Kidney (tissue), 14 donors: ENCODE results near the gene FXYD3. TPM values are rescaled to one million over a fixed set of nuclear protein-coding genes. Genes with fewer than 3 reads are reported as not detected.

Source experiments
- DNase-seq, 5 donors: peaks; one replicate each; pipeline ENCODE4 v3.0.0-alpha.2; 2013 to 2020
- FAIRE-seq: peaks from 2 replicates; lab custom pipeline; 2012; peaks lifted over from hg19 to GRCh38; lab: Jason Lieb, UNC
- H3K27ac ChIP-seq, 2 donors: one replicate each; pipeline ENCODE4 v1.7.0; 2013; ENCODE audit warnings: low read depth in 2 of 2, low read length in 2 of 2, inconsistent platforms in 1 of 2
- H3K27me3 ChIP-seq: one replicate; pipeline ENCODE4 v1.7.1; 2013; ENCODE audit warnings: low read length, inconsistent platforms; ENCODE audit not compliant: control insufficient read depth, insufficient read depth
- H3K36me3 ChIP-seq, 3 donors: one replicate each; pipeline versions ENCODE4 v1.7.0 to v1.7.1; 2013; ENCODE audit warnings: low read length in 3 of 3, control low read depth in 1 of 3, inconsistent platforms in 1 of 3; ENCODE audit not compliant: insufficient read depth in 3 of 3, control insufficient read depth in 2 of 3
- H3K4me1 ChIP-seq, 3 donors: one replicate each; pipeline versions ENCODE4 v1.7.0 to v1.7.1; 2013; ENCODE audit warnings: low read length in 3 of 3, inconsistent platforms in 1 of 3, low read depth in 1 of 3; ENCODE audit not compliant: control insufficient read depth in 2 of 3, insufficient read depth in 2 of 3
- H3K4me3 ChIP-seq, 3 donors: one replicate each; pipeline versions ENCODE4 v1.7.0 to v1.8.1; 2013; ENCODE audit warnings: low read length in 3 of 3, control low read depth in 1 of 3, inconsistent platforms in 1 of 3
- H3K9ac ChIP-seq, 3 donors: one replicate each; pipeline versions ENCODE4 v1.7.0 to v1.7.1; 2013; ENCODE audit warnings: low read length in 3 of 3, control low read depth in 1 of 3, inconsistent platforms in 1 of 3
- H3K9me3 ChIP-seq, 3 donors: one replicate each; pipeline versions ENCODE4 v1.7.0 to v1.7.1; 2013; ENCODE audit warnings: low read length in 3 of 3, control low read depth in 1 of 3, inconsistent platforms in 1 of 3; ENCODE audit not compliant: control insufficient read depth in 2 of 3, insufficient read depth in 1 of 3
- CTCF ChIP-seq: IDR thresholded peaks from 3 replicates; pipeline ENCODE4 v1.5.1; 2012; ENCODE audit warnings: mild to moderate bottlenecking, moderate library complexity, borderline replicate concordance; ENCODE audit not compliant: insufficient read depth; ENCODE audit errors: extremely low read depth
- intact Hi-C: fragments of 100-400 bp; cut with DNase I; formaldehyde crosslinking; loops from one replicate; pipeline ENCODE4 v1.11.1; 2022
- polyA plus RNA-seq: library from polyadenylated mRNA; stranded (reverse); fragments of 350-450 nt; fragmentation: Illumina TruSeq; extraction: RNeasy Lipid Tissue Mini Kit (QIAGEN cat#74804); gene quantifications from one replicate; pipeline ENCODE4 v1.2.3, GENCODE V29; 2014; ENCODE audit warnings: low read depth, low replicate concordance; ENCODE audit not compliant: insufficient read depth
- total RNA-seq: library from RNA; stranded (reverse); fragmentation: NEBNext Ultra II Directional; extraction: Animal tissue kit (Norgen Biotek cat#: 25700); gene quantifications from one replicate; pipeline ENCODE4 v1.2.1, GENCODE V29; 2021
- donor health status: control.
- donor health status: control.
- donor health status: control.
- donor health status: control.
- donor health status: control.
- donor health status: DM: yes; HTN: yes; CAD: no.
- donor health status: Normal renal cell carcinoma (clear cell type).

The FXYD3 gene
- total and polyA plus RNA-seq, 2 donors from 2014 or later, result 26.4 to 33.7 TPM

DNA sequence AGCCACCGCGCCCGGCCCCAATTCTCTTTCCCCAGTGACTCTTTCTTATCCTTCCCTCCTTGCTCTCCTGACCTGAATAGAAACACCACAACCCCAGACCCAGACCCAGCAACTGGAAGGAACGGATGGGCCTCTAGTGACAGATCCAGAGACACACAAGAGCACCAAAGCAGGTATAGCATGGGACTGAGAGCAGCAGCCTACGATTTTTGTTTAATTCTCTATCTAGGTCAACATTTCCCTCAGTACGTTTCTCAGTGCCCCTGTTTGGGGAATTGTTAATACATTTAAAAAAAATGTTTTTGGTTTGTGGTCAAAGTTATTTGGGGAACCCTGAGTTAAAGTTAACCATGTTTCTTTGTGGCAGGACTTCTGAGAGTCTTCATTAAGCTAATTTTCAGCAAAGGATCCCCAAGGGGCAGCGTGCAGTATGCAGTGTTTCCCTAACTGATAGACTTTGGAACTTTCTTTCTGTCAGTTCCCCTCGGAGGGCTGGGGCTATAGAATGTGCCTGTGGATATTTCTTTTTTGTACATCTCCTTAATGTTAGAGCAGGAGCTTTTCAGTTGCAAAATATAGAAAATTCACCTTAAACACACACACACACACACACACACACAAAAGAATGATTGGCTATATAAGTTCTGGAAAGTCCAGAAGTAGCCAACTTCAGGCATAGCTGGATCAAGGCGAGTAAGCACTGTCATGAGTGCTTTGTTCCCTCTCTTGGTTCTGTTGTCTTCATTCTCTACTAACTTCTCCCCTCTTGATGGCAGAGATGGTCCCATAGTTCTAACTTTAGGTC lies 45.2 kb downstream of the FXYD3 start:
- Histone ChIP-seq H3K27me3 (no peaks in the 10 kb centered on the region), H3K36me3 (no peaks in the 10 kb centered on the region), H3K27ac (no peak overlapping the region), H3K9ac (no peak overlapping the region), H3K9me3 (peaks cover 0 to 15% (median 0%) of the 10 kb centered on the region in 3 donors), H3K4me3 (no peak overlapping the region), H3K4me1 (no peaks in the 10 kb centered on the region)
- DNase-seq (no peak), FAIRE-seq (no peak)
- intact Hi-C loops, result no loop called here
- no peak for TF ChIP-seq CTCF

DNA sequence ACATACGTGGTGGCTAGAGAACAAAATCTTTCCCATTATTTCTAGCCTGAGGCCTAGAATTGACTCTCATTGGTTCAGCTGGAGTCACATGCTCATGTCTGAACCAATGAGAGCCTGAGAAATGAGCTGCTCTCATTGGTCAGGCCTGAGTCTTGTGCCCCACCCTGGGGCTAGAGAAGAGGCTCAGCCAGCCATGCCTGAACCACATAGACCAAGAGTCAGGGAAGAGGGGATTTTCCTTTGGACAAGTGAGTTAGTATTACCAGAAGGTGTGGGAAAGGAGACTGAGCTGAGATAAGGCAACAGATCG lies 45.8 kb downstream of the FXYD3 start:
- no peaks in the 10 kb centered on the region for H3K27me3 ChIP-seq
- H3K4me1 ChIP-seq, result no peaks in the 10 kb centered on the region
- no peaks in the 10 kb centered on the region for H3K36me3 ChIP-seq
- DNase-seq, result no peak
- H3K4me3 ChIP-seq, result no peak overlapping the region
- no peak for TF ChIP-seq CTCF
- no peak overlapping the region for H3K27ac ChIP-seq
- intact Hi-C loops, result no loop called here
- no peak for FAIRE-seq
- peaks cover 0 to 21% (median 0%) of the 10 kb centered on the region in 3 donors for H3K9me3 ChIP-seq
- H3K9ac ChIP-seq, result no peak overlapping the region

DNA sequence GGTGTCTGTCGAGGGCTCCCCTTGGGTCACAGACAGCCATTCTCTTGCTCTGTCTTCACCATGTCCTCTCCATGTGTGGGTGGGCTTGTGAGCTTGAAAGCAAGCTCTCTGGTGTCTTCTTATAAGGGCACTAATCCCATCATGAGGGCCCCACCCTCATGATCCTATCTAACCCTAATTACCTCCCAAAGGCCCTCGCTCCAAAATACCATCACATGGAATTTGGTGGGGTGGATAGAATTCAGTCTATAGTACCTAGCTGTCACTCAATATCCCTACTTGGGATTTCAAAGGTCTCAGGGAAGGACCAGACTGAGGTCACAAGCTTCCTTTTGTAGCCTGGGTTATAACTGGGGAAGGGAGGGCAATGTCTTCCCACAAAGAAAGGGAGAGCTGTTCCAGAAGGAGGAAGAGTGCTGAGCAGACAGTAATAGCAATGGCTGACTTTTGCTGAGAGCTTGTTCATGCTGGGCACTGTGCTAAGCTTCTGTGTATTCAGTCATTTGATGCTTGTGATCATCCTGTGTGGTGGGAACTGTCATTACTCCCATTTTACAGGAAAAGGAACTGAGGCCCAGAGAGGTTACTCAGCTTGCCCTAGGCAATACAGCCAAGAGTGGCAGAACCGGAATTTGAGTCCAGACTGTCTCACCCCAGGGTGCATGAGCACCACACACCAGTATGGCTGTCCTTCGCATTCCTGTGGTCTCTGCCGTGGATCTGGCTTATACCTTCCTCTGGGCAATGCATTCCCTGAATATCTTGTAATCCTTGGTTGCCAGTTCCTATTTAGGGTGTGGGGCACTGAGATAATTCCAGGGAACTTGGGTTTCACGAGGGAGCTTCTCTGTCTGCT lies 47.1 kb downstream of the FXYD3 start:
- DNase-seq, result no peak
- Histone ChIP-seq H3K27me3 (no peaks in the 10 kb centered on the region), H3K36me3 (no peaks in the 10 kb centered on the region), H3K4me1 (no peaks in the 10 kb centered on the region), H3K9ac (no peak overlapping the region), H3K27ac (no peak overlapping the region), H3K9me3 (peaks cover 0 to 23% (median 0%) of the 10 kb centered on the region in 3 donors), H3K4me3 (no peak overlapping the region)
- intact Hi-C loops, result no loop called here
- no peak for TF ChIP-seq CTCF
- no peak for FAIRE-seq
